Keratinocyte (primary cell): ENCODE data around the gene BAZ2B. TPM values are rescaled to one million over a fixed set of nuclear protein-coding genes. Genes with fewer than 3 reads are reported as not detected.

Experiments
- DNase-seq: peaks from one replicate; pipeline ENCODE4 v3.0.0-alpha.2; 2011; ENCODE audit warnings: low read depth, missing footprints, low spot score
- FAIRE-seq: peaks from 2 replicates; lab custom pipeline; 2011; peaks lifted over from hg19 to GRCh38; lab: Jason Lieb, UNC
- H2AFZ ChIP-seq: 2 replicates; pipeline ENCODE4 v1.6.0; 2012; ENCODE audit warnings: low read length, control low read depth, inconsistent platforms; ENCODE audit not compliant: control insufficient read depth
- H3K27ac ChIP-seq: 2 replicates; pipeline ENCODE4 v1.5.1; 2011; ENCODE audit warnings: low read length; ENCODE audit not compliant: control insufficient read depth, insufficient read depth
- H3K27me3 ChIP-seq: 3 replicates; pipeline ENCODE4 v1.6.0; 2011; ENCODE audit warnings: low read length; ENCODE audit not compliant: control insufficient read depth, insufficient read depth; ENCODE audit errors: extremely low read depth
- H3K36me3 ChIP-seq, 2 experiments: 2 replicates in 1 of 2; 3 replicates in 1 of 2; pipeline ENCODE4 v1.5.1; 2011; ENCODE audit warnings: low read length in 2 of 2, mild to moderate bottlenecking in 1 of 2; ENCODE audit not compliant: control insufficient read depth in 2 of 2, insufficient read depth in 2 of 2; ENCODE audit errors: extremely low read depth in 1 of 2
- H3K4me1 ChIP-seq: 3 replicates; pipeline ENCODE4 v1.5.1; 2011; ENCODE audit warnings: low read length; ENCODE audit not compliant: control insufficient read depth, insufficient read depth; ENCODE audit errors: extremely low read depth
- H3K4me2 ChIP-seq: 3 replicates; pipeline ENCODE4 v1.6.0; 2011; ENCODE audit warnings: low read depth, low read length; ENCODE audit not compliant: control insufficient read depth, insufficient read depth; ENCODE audit errors: extremely low read depth
- H3K4me3 ChIP-seq, 3 experiments: fragments of 200-600 bp in 1 of 3; sonication (generic) in 1 of 3; 2 replicates in 2 of 3; 3 replicates in 1 of 3; pipeline ENCODE4 v1.5.1; 2011 to 2016; ENCODE audit warnings: low read length in 3 of 3, mild to moderate bottlenecking in 3 of 3, control low read depth in 2 of 3, inconsistent platforms in 1 of 3, low read depth in 1 of 3, mixed read lengths in 1 of 3, mixed run types in 1 of 3, moderate library complexity in 1 of 3; ENCODE audit not compliant: control insufficient read depth in 2 of 3, insufficient read depth in 2 of 3; ENCODE audit errors: extremely low read depth in 1 of 3
- H3K79me2 ChIP-seq: 2 replicates; pipeline ENCODE4 v1.6.0; 2012; ENCODE audit warnings: low read length; ENCODE audit not compliant: control insufficient read depth, insufficient read depth
- H3K9ac ChIP-seq: 3 replicates; pipeline ENCODE4 v1.6.0; 2011; ENCODE audit warnings: low read length; ENCODE audit not compliant: control insufficient read depth, insufficient read depth; ENCODE audit errors: extremely low read depth
- H3K9me1 ChIP-seq: 3 replicates; pipeline ENCODE4 v1.6.0; 2011; ENCODE audit warnings: low read length; ENCODE audit not compliant: control insufficient read depth, insufficient read depth; ENCODE audit errors: extremely low read depth
- H3K9me3 ChIP-seq: 2 replicates; pipeline ENCODE4 v1.5.1; 2012; ENCODE audit warnings: low read depth, low read length; ENCODE audit not compliant: control insufficient read depth
- H4K20me1 ChIP-seq: 3 replicates; pipeline ENCODE4 v1.6.0; 2011; ENCODE audit warnings: low read length; ENCODE audit not compliant: control insufficient read depth, insufficient read depth; ENCODE audit errors: extremely low read depth
- CTCF ChIP-seq, 3 experiments: IDR thresholded peaks in 1 of 3; conservative IDR thresholded peaks in 1 of 3; optimal IDR thresholded peaks in 1 of 3; 2 replicates in 2 of 3; 3 replicates in 1 of 3; pipeline versions ENCODE3 to v1.5.1; 2011; ENCODE audit warnings: low read length in 3 of 3, mild to moderate bottlenecking in 3 of 3, moderate library complexity in 2 of 3, control low read depth in 1 of 3, inconsistent platforms in 1 of 3; ENCODE audit not compliant: insufficient read depth in 2 of 3; ENCODE audit errors: extremely low read depth in 1 of 3
- EZH2 ChIP-seq: IDR thresholded peaks from one replicate; pipeline ENCODE4 v1.6.1; 2012; ENCODE audit warnings: inconsistent platforms, mild to moderate bottlenecking, low read length, moderate library complexity
- dilution Hi-C: fragments of 300-500 bp; cut with MboI; formaldehyde crosslinking; loops from one replicate; pipeline ENCODE4 v1.7.0; 2020; ENCODE audit warnings: low sequenced_read_pairs; ENCODE audit not compliant: extremely low pct_ligation_motif_present
- polyA plus RNA-seq, 5 experiments: library from polyadenylated mRNA; depleted of rRNA in 3 of 5; stranded (reverse) in 3 of 5; stranded (forward) in 1 of 5; unstranded in 1 of 5; fragments of >200 nt; gene quantifications; 1 replicate in 1 of 5; 2 replicates in 3 of 5; 3 replicates in 1 of 5; pipeline versions ENCODE4 v1.2.1 to v1.2.3, GENCODE V29; 2011 to 2012; ENCODE audit warnings: missing spikeins in 2 of 5, low read depth in 1 of 5, low replicate concordance in 1 of 5

Gene BAZ2B
- polyA plus RNA-seq, 1 donor (not counting 4 experiments of a cell fraction or from before 2014, with no cell fraction given) = 27.0 TPM

GRCh38 chr2:159322419-159322818, 293.9 kb downstream of the BAZ2B start:
- Histone ChIP-seq H3K4me3 (no peak overlapping the region), H3K4me2 (no peak overlapping the region), H3K9ac (no peak overlapping the region), H3K27me3 (no peaks in the 10 kb centered on the region), H3K27ac (no peak overlapping the region), H2AFZ (no peak overlapping the region), H3K9me1 (no peaks in the 10 kb centered on the region), H3K4me1 (peaks cover 9% of the 10 kb centered on the region), H3K9me3 (no peaks in the 10 kb centered on the region), H3K36me3 (peaks cover 3 to 5% of the 10 kb centered on the region in 2 experiments), H4K20me1 (no peaks in the 10 kb centered on the region), H3K79me2 (no peaks in the 10 kb centered on the region)
- FAIRE-seq = no peak
- dilution Hi-C loops = no loop called here
- TF ChIP-seq EZH2 (no peak), CTCF (optimal IDR thresholded peaks at IDR 0.05 in 1 of 3, IDR thresholded peaks at IDR 0.05 in 1 of 3, conservative IDR thresholded peaks at IDR 0.05 in 1 of 3; ENCODE audit: extremely low read depth in 1 of 3, insufficient read depth in 2 of 3, low read length in 3 of 3) (no peak)
- DNase-seq = no peak

GRCh38 chr2:159317392-159318088, 298.8 kb downstream of the BAZ2B start:
- Histone ChIP-seq H4K20me1 (no peaks in the 10 kb centered on the region), H3K9me3 (no peaks in the 10 kb centered on the region), H3K4me3 (no peak overlapping the region), H3K9me1 (no peaks in the 10 kb centered on the region), H3K79me2 (no peaks in the 10 kb centered on the region), H3K36me3 (peaks cover 2 to 3% of the 10 kb centered on the region in 2 experiments), H3K27me3 (no peaks in the 10 kb centered on the region), H3K9ac (no peak overlapping the region), H3K27ac (no peak overlapping the region), H2AFZ (no peak overlapping the region), H3K4me2 (no peak overlapping the region), H3K4me1 (no peaks in the 10 kb centered on the region)
- FAIRE-seq (no peak), DNase-seq (no peak)
- dilution Hi-C loops = no loop called here
- no peak for TF ChIP-seq EZH2
- TF ChIP-seq CTCF (optimal IDR thresholded peaks at IDR 0.05 in 1 of 3, IDR thresholded peaks at IDR 0.05 in 1 of 3, conservative IDR thresholded peaks at IDR 0.05 in 1 of 3; ENCODE audit: extremely low read depth in 1 of 3, insufficient read depth in 2 of 3, low read length in 3 of 3) = no peak
